GM23338 (cell line): Measurements from ENCODE around the gene FAN1. TPM values are rescaled to one million over a fixed set of nuclear protein-coding genes. Genes with fewer than 3 reads are reported as not detected.

Experiments used
- ATAC-seq: fragments of 200-7000 bp; cut with Tn5 transposase; 3 replicates; pipeline ENCODE4 v1.9.1; 2020
- DNase-seq: peaks from one replicate; pipeline ENCODE4 v3.0.0-alpha.2; 2015; ENCODE audit warnings: low spot score
- H2AFZ ChIP-seq: fragments of 200-600 bp; sonication (generic); 2 replicates; pipeline ENCODE4 v1.8.0; 2016; ENCODE audit warnings: antibody characterized with exemption, mild to moderate bottlenecking, moderate library complexity
- H3F3A ChIP-seq: fragments of 200-600 bp; sonication (generic); replicated peaks from 2 replicates; pipeline ENCODE4 v1.8.0; 2017; ENCODE audit warnings: antibody characterized with exemption, mixed run types, low read depth
- H3K27ac ChIP-seq: fragments of 200-600 bp; sonication (generic); 2 replicates; pipeline ENCODE4 v1.6.1; 2016; ENCODE audit warnings: low read depth
- H3K27me3 ChIP-seq: fragments of 200-600 bp; sonication (generic); 2 replicates; pipeline ENCODE4 v1.8.0; 2016; ENCODE audit warnings: mild to moderate bottlenecking, mixed run types, moderate library complexity; ENCODE audit not compliant: insufficient read depth
- H3K36me3 ChIP-seq: fragments of 200-600 bp; sonication (generic); 2 replicates; pipeline ENCODE4 v1.8.0; 2016; ENCODE audit warnings: mild to moderate bottlenecking; ENCODE audit not compliant: insufficient read depth
- H3K4me1 ChIP-seq: fragments of 200-600 bp; sonication (generic); 2 replicates; pipeline ENCODE4 v1.8.0; 2016; ENCODE audit warnings: mild to moderate bottlenecking, moderate library complexity; ENCODE audit not compliant: insufficient read depth
- H3K4me2 ChIP-seq: fragments of 200-600 bp; sonication (generic); 2 replicates; pipeline ENCODE4 v1.7.1; 2017; ENCODE audit warnings: mixed run types
- H3K4me3 ChIP-seq: fragments of 200-600 bp; sonication (generic); 2 replicates; pipeline ENCODE4 v1.6.1; 2016; ENCODE audit warnings: mixed run types
- H3K79me2 ChIP-seq: fragments of 200-600 bp; sonication (generic); replicated peaks from 2 replicates; pipeline ENCODE4 v1.8.0; 2017; ENCODE audit warnings: mild to moderate bottlenecking; ENCODE audit not compliant: insufficient read depth
- H3K9me2 ChIP-seq: fragments of 200-600 bp; sonication (generic); 2 replicates; pipeline ENCODE4 v1.8.0; 2017; ENCODE audit not compliant: insufficient read depth
- H4K20me1 ChIP-seq: fragments of 200-600 bp; sonication (generic); replicated peaks from 2 replicates; pipeline ENCODE4 v1.8.0; 2017; ENCODE audit warnings: mild to moderate bottlenecking; ENCODE audit not compliant: insufficient read depth
- H3K27ac Mint-ChIP-seq: 2 replicates; pipeline ENCODE4 v1.8.0; 2020; ENCODE audit warnings: inconsistent platforms, mild to moderate bottlenecking, moderate library complexity, mixed read lengths
- H3K27me3 Mint-ChIP-seq: 3 replicates; pipeline ENCODE4 v1.8.0; 2022; ENCODE audit warnings: low read depth, mild to moderate bottlenecking, moderate library complexity, mixed read lengths, inconsistent platforms; ENCODE audit not compliant: insufficient read depth, poor library complexity
- H3K36me3 Mint-ChIP-seq: 3 replicates; pipeline ENCODE4 v1.8.0; 2021; ENCODE audit warnings: low read depth, mild to moderate bottlenecking, inconsistent platforms, moderate library complexity, mixed read lengths
- H3K4me1 Mint-ChIP-seq: 3 replicates; pipeline ENCODE4 v1.8.0; 2020; ENCODE audit warnings: mild to moderate bottlenecking, inconsistent platforms, mixed read lengths
- H3K4me3 Mint-ChIP-seq: 3 replicates; pipeline ENCODE4 v1.8.0; 2021; ENCODE audit warnings: moderate library complexity, mild to moderate bottlenecking, inconsistent platforms, mixed read lengths
- H3K9me3 Mint-ChIP-seq: 3 replicates; pipeline ENCODE4 v1.8.0; 2020; ENCODE audit warnings: moderate library complexity, mild to moderate bottlenecking, inconsistent platforms, mixed read lengths
- CREB1 ChIP-seq: fragments of 250-450 bp; sonication (Bioruptor Pico); IDR thresholded peaks from 2 replicates; pipeline ENCODE4 v1.5.0; 2020; ENCODE audit warnings: low read depth, mild to moderate bottlenecking, moderate library complexity
- CTCF ChIP-seq, 2 experiments: fragments of 200-600 bp in 1 of 2; sonication (generic) in 1 of 2; conservative IDR thresholded peaks; 2 replicates each; pipeline versions ENCODE4 v1.5.1 to v1.6.1; 2016 to 2017; ENCODE audit warnings: antibody characterized with exemption in 2 of 2, low read depth in 2 of 2, mild to moderate bottlenecking in 2 of 2, moderate library complexity in 1 of 2
- ETS1 ChIP-seq: IDR thresholded peaks from 2 replicates; pipeline ENCODE4 v1.6.1; 2016; ENCODE audit warnings: antibody characterized with exemption
- JUNB ChIP-seq: IDR thresholded peaks from one replicate; pipeline ENCODE4 v1.6.1; 2016; ENCODE audit warnings: antibody characterized with exemption; ENCODE audit not compliant: unreplicated experiment
- ZNF462 ChIP-seq: fragments of 250-450 bp; sonication (Bioruptor Pico); IDR thresholded peaks from 2 replicates; pipeline ENCODE4 v1.5.0; 2020; ENCODE audit warnings: mild to moderate bottlenecking, moderate library complexity
- polyA plus RNA-seq: library from polyadenylated mRNA; unstranded; fragments of >200 nt; fragmentation: Nextera tagmentation; extraction: Ambion mirVana; gene quantifications from 2 replicates; pipeline ENCODE4 v1.2.1, GENCODE V29; 2016
- total RNA-seq: library from RNA; depleted of rRNA; stranded (reverse); fragments of >200 nt; shearing (Covaris generic); gene quantifications from 2 replicates; pipeline ENCODE4 v1.2.3, GENCODE V29; 2014

FAN1 gene
- total and polyA plus RNA-seq, 2 experiments from 2014 or later, result 9.1 to 29.2 TPM

- no peak for TF ChIP-seq ETS1
- TF ChIP-seq JUNB, result no peak
- TF ChIP-seq ZNF462 (CRISPR knock-in tag), result no peak
Measured at GRCh38 chr15:30877070-30877469, 26.6 kb upstream of the FAN1 start (continued).

- peak in 1 of 2 experiments; percentile 23; a peak in 2 of 4 replicates for TF ChIP-seq CTCF (conservative IDR thresholded peaks at IDR 0.05; ENCODE audit: low read depth in 2 of 2)
- no peak for TF ChIP-seq CREB1
- ATAC-seq (no peak), DNase-seq (no peak)
- H3K4me3 Mint-ChIP-seq, result no peak overlapping the region
- no peaks in the 10 kb centered on the region for H3K27me3 Mint-ChIP-seq
- Histone ChIP-seq H2AFZ (no peak overlapping the region), H3K79me2 (no peaks in the 10 kb centered on the region), H3K27me3 (no peaks in the 10 kb centered on the region), H3K4me2 (no peak overlapping the region), H3K9me2 (no peaks in the 10 kb centered on the region; the same call in 1 of the 2 replicates), H3K36me3 (no peaks in the 10 kb centered on the region), H3K4me1 (no peaks in the 10 kb centered on the region), H3K27ac (no peak overlapping the region), H3K4me3 (no peak overlapping the region), H4K20me1 (no peaks in the 10 kb centered on the region; the same call in 1 of the 2 replicates), H3F3A (no peaks in the 10 kb centered on the region)
- no peaks in the 10 kb centered on the region for H3K9me3 Mint-ChIP-seq
- no peaks in the 10 kb centered on the region for H3K36me3 Mint-ChIP-seq
- peaks cover 2% of the 10 kb centered on the region; the same call in 2 of the 3 replicates for H3K4me1 Mint-ChIP-seq
- no peak overlapping the region for H3K27ac Mint-ChIP-seq
Measured at GRCh38 chr15:30878515-30878914, 25.2 kb upstream of the FAN1 start.
